Endometrium (tissue), 2 donors: Measurements from ENCODE around the gene WNK2.

ENCODE experiments used
- FAIRE-seq: peaks from 2 replicates; lab custom pipeline; 2012; peaks lifted over from hg19 to GRCh38; lab: Jason Lieb, UNC
- donor health status: control.
- donor health status: control.

Gene WNK2

DNA sequence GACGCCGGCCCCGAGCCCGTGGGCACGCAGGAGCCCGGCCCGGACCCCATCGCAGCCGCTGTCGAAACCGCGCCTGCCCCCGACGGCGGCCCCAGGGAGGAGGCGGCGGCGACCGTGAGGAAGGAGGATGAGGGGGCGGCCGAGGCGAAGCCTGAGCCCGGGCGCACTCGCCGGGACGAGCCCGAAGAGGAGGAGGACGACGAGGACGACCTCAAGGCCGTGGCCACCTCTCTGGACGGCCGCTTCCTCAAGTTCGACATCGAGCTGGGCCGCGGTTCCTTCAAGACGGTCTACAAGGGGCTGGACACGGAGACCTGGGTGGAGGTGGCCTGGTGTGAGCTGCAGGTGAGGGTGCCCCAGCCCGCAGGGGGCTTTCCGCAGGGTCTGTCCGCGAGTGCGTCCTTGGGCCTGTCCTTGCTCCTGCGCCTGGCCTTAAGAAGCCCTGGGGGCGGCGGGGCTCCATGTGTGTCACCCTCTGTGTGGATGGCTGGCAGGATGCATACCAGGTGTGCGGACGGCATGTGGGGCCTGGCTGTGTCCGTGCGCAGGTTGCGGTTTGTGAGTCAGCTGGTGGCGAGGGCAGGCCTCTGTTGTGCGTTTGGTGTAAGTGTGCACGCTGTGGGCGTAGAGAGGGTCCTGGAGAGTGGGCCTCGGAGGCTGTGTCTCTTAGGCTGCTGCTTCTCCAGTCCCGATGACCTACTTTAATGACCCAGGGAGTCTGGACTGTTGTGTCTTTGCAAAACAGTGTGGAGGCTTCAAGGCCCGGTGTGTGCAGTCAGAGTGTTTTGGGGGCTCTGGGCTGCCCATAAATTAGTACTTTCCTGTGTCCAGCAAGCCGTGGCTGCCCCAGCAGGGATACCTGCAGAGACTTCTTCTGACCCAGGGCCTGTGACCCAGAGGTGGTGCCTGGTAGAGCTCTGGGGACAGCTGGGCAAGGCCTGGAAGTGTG, 1.6 kb downstream of the WNK2 start:
- FAIRE-seq = no peak

- no peak for FAIRE-seq
Measured at GRCh38 chr9:93186215-93186945, 2.4 kb downstream of the WNK2 start.

GRCh38 chr9:93187047-93187446, 3.1 kb downstream of the WNK2 start:
- no peak for FAIRE-seq

GRCh38 chr9:93187574-93187973, 3.6 kb downstream of the WNK2 start:
- FAIRE-seq = no peak

DNA sequence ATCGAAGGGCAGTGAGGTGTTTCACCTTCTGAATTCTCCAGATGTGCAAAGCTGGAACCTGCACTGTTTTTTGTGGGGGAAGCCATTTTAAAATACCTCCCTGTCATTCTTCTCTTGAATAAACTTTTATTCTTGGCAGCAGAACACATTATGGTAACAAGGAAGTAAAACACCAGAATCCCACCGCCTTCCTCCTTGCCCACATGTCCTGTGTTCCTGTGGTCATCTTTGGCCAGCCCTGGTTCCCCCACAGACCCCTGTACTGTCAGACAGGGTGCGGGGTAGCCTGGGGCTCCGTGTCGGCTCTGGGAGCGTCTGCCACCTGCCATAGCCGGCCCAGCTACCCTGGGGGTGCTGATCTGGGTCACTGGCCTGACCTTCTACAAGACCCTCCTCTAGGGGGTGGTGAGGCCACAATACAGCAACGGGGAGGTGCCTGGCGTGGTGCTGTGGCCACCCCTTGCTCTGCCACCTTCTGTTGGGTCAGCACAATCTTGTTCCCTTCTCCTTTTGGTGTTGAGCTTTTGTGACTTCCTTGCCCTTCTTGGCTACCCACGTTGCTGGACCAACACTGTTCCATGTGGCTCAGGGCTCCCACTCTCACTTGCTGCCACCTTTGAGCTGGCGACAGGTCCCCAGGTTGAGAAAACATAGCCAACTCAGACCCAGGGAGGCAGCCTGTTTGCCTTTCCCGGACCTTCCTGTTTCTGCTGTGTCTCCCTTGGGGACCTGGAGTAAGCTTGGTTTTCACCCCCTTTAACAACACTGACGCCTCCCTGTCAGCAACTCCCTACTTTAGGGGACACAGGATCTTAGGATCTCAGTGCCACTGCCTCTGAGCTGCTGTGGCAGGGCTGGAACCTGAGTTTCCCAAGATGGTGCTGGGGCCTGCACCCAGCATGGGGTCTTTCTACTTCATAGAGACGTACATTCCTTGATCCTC, 4.8 kb downstream of the WNK2 start:
- no peak for FAIRE-seq

DNA sequence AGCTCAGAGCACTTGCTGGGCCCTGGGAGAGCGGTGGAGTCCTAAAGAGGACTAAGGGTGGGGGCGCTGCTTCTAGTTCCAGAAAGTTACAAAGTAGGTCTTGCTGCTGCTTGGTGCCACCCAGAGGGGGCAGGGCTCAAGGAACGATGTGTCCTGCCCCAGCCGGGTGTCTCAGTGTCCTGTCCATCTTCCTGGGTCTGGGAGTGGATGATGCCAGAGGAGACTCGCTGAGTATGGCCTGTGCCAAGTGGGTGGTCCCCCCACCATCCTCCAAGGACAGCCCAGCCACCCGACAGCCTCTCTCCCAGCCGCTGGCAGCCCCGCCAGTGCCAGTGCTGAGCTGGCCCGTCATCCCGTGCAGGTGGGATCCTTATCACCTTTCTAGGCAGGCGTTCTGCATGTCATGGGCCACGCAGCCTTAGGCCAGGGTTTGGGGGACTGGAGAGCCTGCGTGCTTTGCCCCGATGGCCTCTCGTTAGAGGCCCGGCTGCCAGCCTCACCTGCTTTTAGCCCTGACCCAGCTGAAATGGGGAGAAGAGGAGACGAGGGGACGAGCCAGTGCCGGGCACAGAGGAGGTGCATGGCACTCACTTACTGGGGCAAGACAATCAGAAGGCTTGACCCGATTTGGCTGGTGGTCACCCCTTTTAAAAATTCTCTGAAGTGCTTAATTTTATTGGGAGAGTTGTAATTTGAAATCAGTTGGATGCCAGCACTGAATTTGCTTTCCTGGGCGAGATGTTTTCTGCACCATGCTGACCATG, 5.6 kb downstream of the WNK2 start:
- FAIRE-seq = no peak

DNA sequence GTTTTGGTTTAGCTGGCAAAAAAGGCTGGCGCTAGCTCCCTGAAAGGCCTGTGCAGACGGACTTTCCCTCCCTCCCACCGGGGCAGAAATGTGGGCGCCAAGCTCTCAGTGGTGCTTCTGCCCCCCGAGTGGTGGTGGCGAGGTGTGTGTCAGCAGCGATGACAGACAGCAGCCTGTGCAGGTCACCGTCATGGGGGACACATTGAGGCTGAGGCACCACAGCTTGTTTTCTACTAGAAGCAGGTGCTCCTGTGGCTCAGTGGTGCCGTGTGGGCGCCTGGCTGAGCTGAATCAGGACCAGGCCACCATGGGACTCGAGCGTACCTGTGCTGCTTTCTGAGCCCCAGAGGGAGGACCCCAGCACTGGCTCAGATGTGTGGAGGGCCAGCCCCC, 6.2 kb downstream of the WNK2 start:
- no peak for FAIRE-seq

- no peak for FAIRE-seq
Measured at GRCh38 chr9:93190656-93191353, 6.9 kb downstream of the WNK2 start.

DNA sequence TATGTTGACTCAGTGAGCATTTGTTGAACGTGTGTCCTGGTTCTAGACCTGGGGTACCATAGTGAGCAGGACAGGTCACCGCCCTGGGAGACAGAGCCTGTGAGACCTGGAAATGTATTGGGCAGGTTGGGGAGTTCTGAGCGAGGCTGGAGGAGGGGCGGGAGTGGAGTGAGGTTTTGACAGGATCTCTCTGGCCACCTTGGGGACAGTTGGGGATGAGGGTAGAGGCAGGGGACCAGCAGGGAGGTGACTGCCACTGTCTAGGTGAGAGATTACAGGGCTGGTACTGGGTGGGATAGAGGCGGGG, 7.4 kb downstream of the WNK2 start:
- no peak for FAIRE-seq

DNA sequence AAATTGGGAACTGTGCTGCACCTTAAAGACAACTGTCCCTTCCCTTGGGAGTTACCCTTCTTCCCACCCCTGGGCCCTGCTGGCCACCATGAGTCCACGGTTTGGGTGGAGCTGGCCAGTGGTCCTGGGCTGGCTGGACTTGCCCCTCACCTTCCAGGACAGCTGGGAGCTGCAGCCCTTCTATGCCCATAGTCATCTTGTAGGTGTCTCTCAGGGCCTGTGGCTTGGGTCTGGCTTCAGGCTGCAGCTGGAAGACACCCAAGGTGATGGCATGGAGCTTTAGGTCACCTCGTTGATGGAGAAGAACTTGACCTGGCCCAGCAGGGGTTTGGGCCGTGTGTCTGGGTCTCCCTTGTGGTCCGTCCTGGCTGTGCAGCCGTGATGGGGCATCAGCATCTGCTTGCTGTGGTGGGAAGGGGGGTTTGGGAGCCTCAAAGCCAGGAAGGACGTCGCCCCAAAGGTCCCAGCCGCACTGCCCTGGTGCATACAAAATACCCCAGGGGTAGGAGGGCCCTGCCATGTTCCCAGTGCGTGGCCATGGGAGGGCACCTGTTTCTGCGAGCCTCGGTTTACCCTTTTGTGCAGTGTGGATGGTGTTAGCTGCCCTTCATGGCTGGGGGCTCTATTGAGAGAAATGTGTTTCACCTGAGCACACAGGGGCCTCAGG, 8.9 kb downstream of the WNK2 start:
- no peak for FAIRE-seq

- FAIRE-seq = peak; percentile 78
Measured at GRCh38 chr9:93193388-93194220, 9.7 kb downstream of the WNK2 start.

- no peak for FAIRE-seq
Measured at GRCh38 chr9:93194221-93194625, 10.3 kb downstream of the WNK2 start.

GRCh38 chr9:93194641-93195040, 10.7 kb downstream of the WNK2 start:
- no peak for FAIRE-seq

GRCh38 chr9:93196096-93197055, 12.4 kb downstream of the WNK2 start:
- no peak for FAIRE-seq

GRCh38 chr9:93197670-93198069, 13.7 kb downstream of the WNK2 start:
- FAIRE-seq = no peak

- no peak for FAIRE-seq
Measured at GRCh38 chr9:93198117-93198837, 14.3 kb downstream of the WNK2 start.

- no peak for FAIRE-seq
Measured at GRCh38 chr9:93198838-93199625, 15.1 kb downstream of the WNK2 start.
